Tibial artery (tissue), 4 donors: ENCODE data around the gene SACM1L.
"Not testable (repeated sequence)": the region's sequence is repeated elsewhere in the genome, so short reads cannot be mapped to it uniquely, and the experiment has no call there.

Experiments
- DNase-seq, 2 donors: peaks; one replicate each; pipeline ENCODE4 v3.0.0-alpha.2; 2019
- H3K27ac ChIP-seq, 2 donors: fragments of 200-600 bp; sonication (generic) in 1 of 2; 1 replicate in 1 of 2; 2 replicates in 1 of 2; pipeline ENCODE4 v1.5.1; 2018 to 2019; ENCODE audit warnings: mild to moderate bottlenecking in 1 of 2
- H3K27me3 ChIP-seq, 2 donors: fragments of 200-600 bp; sonication (generic) in 1 of 2; one replicate each; pipeline versions ENCODE4 v1.5.1 to v1.6.0; 2016 to 2019
- H3K36me3 ChIP-seq, 3 donors: fragments of 200-600 bp; sonication (generic) in 2 of 3; one replicate each; pipeline ENCODE4 v1.5.1; 2016 to 2019; ENCODE audit warnings: mild to moderate bottlenecking in 2 of 3
- H3K4me1 ChIP-seq, 4 donors: fragments of 200-600 bp; sonication (generic) in 2 of 4; 1 replicate in 3 of 4; 2 replicates in 1 of 4; pipeline ENCODE4 v1.5.1; 2016 to 2019
- H3K4me3 ChIP-seq, 2 donors: fragments of 200-600 bp; sonication (generic) in 1 of 2; 1 replicate in 1 of 2; 2 replicates in 1 of 2; pipeline ENCODE4 v1.5.1; 2018 to 2019; ENCODE audit warnings: mild to moderate bottlenecking in 2 of 2
- H3K9me3 ChIP-seq, 3 donors: fragments of 200-600 bp; sonication (generic) in 1 of 3; one replicate each; pipeline ENCODE4 v1.5.1; 2016 to 2019
- CTCF ChIP-seq, 2 experiments: fragments of 200-600 bp in 1 of 2; fragments of 450-650 bp in 1 of 2; IDR thresholded peaks; one replicate each; pipeline ENCODE4 v1.5.1; 2017 to 2019; ENCODE audit warnings: antibody characterized with exemption in 2 of 2, mild to moderate bottlenecking in 1 of 2, moderate library complexity in 1 of 2
- intact Hi-C: fragments of 100-400 bp; cut with DNase I; formaldehyde crosslinking; loops from one replicate; pipeline ENCODE4 v1.15.0; 2023; ENCODE audit warnings: low total_unique reads

SACM1L gene

GRCh38 chr3:45746165-45746776, 57.1 kb downstream of the SACM1L start:
- no peak for DNase-seq
- peaks cover 44 to 70% (median 44%) of the 10 kb centered on the region in 3 donors for H3K36me3 ChIP-seq

GRCh38 chr3:45746777-45747622, 57.8 kb downstream of the SACM1L start:
- Histone ChIP-seq H3K9me3 (no peaks in the 10 kb centered on the region), H3K36me3 (peaks cover 37 to 62% (median 42%) of the 10 kb centered on the region in 3 donors), H3K27ac (no peak overlapping the region), H3K4me3 (no peak overlapping the region), H3K27me3 (no peaks in the 10 kb centered on the region), H3K4me1 (no peaks in the 10 kb centered on the region)
- intact Hi-C loops: no loop called here
- DNase-seq: no peak
- no peak for TF ChIP-seq CTCF (IDR thresholded peaks at IDR 0.05)

More at GRCh38 chr3:45746165-45746776, 57.1 kb downstream of the SACM1L start:
- no peak overlapping the region for H3K27ac ChIP-seq
- no peaks in the 10 kb centered on the region for H3K27me3 ChIP-seq
- intact Hi-C loops: no loop called here
- TF ChIP-seq CTCF (IDR thresholded peaks at IDR 0.05): no peak
- H3K4me1 ChIP-seq: no peaks in the 10 kb centered on the region
- no peaks in the 10 kb centered on the region for H3K9me3 ChIP-seq
- H3K4me3 ChIP-seq: no peak overlapping the region

GRCh38 chr3:45748068-45748467, 58.9 kb downstream of the SACM1L start:
- DNase-seq: no peak
- H3K4me1 ChIP-seq: no peaks in the 10 kb centered on the region
- intact Hi-C loops: no loop called here
- H3K27ac ChIP-seq: no peak overlapping the region
- H3K27me3 ChIP-seq: no peaks in the 10 kb centered on the region
- H3K9me3 ChIP-seq: no peaks in the 10 kb centered on the region
- no peak overlapping the region for H3K4me3 ChIP-seq
- peaks cover 35 to 52% (median 36%) of the 10 kb centered on the region in 3 donors for H3K36me3 ChIP-seq
- no peak for TF ChIP-seq CTCF (IDR thresholded peaks at IDR 0.05)

- H3K27ac ChIP-seq, H3K4me3 ChIP-seq, H3K4me1 ChIP-seq, H3K27me3 ChIP-seq, H3K9me3 ChIP-seq, intact Hi-C loops, DNase-seq: not testable (repeated sequence)
- H3K36me3 ChIP-seq: peaks cover 27 to 41% (median 30%) of the 10 kb centered on the region in 3 donors
Observed at GRCh38 chr3:45749036-45749600, 59.9 kb downstream of the SACM1L start.

- H3K4me3 ChIP-seq: no peak overlapping the region
- no peaks in the 10 kb centered on the region for H3K9me3 ChIP-seq
- intact Hi-C loops: no loop called here
- H3K27ac ChIP-seq: no peak overlapping the region
- no peaks in the 10 kb centered on the region for H3K4me1 ChIP-seq
- no peak for DNase-seq
- peaks cover 22 to 34% (median 24%) of the 10 kb centered on the region in 3 donors for H3K36me3 ChIP-seq
- H3K27me3 ChIP-seq: no peaks in the 10 kb centered on the region
- TF ChIP-seq CTCF (IDR thresholded peaks at IDR 0.05): no peak
Observed at GRCh38 chr3:45749880-45750279, 60.7 kb downstream of the SACM1L start.
